GM18519 (cell line): ENCODE measurements around the gene EIF1B.
A peak's percentile ranks its signal among the peaks of the same experiment; 100 is the strongest.

ENCODE experiments used
- ATAC-seq: cut with Tn5 transposase; IDR thresholded peaks from one replicate; pipeline ENCODE4 v1.9.1; 2021; ENCODE audit warnings: mild to moderate bottlenecking, moderate library complexity; ENCODE audit not compliant: unreplicated experiment, low FRiP score

The EIF1B gene

DNA sequence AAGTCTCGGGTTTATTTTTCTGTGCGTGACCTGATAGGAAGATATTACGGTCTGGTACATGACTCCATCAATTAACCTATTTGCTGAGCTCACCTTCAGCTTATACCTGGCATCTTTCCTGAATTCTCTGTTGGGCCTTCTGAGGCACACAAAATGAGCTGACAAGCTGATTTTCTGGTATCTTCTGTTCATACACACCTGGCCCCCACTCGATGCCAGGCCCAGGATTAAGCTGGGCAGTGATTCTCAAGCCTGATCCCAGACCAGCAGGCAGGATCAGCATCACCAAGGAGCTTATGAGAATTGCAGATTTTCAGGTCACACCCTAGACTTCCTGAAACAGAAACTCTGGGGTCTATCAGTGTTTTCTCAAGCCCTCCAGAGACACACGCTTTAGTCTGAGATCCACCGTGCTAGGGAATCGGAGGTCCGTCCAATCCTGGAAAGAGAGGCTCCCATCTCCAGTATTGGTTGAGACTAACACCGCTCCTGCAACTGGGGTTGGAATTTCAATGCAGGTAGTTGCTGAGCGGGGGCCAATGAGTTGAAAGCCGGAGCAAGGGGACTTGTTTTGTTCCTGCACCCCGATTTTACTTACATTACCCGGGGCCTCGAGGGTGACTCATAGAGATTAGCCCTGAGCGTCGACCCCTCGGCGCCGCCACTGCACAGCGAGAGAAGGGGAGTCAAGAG is 636 bp upstream of the EIF1B start:
- no peak for ATAC-seq

DNA sequence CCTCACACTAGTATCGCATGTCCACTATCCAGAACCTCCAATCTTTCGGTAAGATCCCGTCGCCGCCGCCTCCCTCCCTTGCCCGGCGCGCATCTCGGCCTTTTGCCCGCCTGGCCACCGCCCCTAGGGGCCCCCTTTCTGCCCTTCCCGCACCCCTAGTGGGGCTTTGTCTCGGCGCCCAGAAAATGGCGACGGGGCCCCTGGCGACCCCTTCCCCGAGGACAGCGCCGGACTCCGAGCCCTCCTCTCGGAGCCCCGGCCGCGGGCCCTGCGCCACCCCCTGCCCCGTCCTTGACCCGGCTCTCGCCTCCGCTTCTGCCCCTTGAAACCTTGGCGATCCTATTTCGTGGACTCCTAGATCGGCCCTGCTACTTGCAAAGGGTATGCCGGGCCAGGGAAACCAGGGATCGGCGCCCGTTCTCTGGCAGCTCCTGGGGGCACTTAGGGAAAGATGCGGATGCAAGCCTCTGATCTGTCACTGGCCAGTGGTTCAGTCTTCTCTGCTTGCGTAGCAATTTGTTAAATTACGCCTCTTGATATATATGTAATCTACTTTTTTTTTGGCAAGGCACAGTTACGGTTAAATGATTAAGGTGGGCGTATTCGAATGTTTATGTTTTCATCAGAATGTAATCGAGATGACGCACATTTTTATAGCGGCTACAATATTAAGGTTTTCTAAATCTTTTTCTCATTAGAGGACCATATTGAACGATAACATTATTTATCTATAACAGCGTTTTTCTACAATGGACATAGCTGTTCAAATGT is 603 bp downstream of the EIF1B start:
- no peak for ATAC-seq

DNA sequence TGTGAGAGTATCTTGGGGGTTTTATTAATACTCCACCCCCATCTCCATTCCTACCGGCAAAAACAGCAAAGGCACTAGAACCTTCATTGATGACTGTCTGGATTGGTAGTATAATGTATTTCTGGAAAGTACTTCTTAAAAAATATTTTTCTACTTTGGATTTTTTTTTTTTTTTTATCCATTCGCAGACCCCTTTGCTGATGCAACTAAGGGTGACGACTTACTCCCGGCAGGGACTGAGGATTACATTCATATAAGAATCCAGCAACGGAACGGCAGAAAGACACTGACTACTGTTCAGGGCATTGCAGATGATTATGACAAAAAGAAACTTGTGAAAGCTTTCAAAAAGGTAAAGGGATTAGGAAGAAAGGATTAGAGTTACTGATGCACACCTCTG is 1.2 kb downstream of the EIF1B start:
- no peak for ATAC-seq

GRCh38 chr3:40312661-40313226 is 3.2 kb downstream of the EIF1B start:
- no peak for ATAC-seq

- no peak for ATAC-seq
Measured at GRCh38 chr3:40313975-40314860, 4.7 kb downstream of the EIF1B start.

DNA sequence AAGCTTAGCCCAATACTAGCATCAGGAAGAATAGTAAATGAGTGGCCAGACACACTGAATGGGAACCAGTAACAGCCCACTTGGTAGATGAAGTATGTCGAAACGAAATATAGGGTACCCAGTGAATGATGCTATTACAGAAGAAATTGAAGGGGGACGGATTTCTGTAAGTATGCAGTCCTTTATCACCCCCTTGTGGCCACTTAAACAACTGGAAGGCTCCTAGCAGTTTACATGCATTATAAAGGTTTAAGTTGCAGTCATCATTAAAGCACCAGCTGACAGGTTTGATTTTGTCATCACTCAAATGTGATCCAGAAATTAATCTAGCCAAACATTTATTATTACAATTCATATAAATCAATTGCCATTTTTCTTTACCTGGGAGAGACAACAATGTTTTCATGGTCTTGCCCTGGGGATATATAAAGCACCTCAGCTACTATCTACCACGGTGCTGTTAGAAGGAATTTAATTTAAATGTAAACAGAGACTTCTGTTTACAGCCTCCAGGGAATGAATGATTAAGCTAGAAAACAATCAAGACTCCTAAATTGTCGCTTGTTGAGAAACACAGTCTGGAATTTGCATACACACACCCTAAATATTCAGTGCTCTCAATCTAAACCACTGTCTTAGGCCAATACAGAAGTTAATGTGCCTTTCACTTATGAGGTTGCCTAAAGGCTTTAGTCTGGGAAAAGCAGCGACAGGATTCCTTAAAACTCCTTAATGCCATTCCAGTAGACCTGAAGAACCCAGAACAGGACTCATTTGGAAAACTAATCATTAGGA is 7.8 kb downstream of the EIF1B start:
- ATAC-seq = peak; percentile 59

- no peak for ATAC-seq
Measured at GRCh38 chr3:40321818-40322217, 12.3 kb downstream of the EIF1B start.

- ATAC-seq = no peak
Measured at GRCh38 chr3:40323946-40324345, 14.4 kb downstream of the EIF1B start.

DNA sequence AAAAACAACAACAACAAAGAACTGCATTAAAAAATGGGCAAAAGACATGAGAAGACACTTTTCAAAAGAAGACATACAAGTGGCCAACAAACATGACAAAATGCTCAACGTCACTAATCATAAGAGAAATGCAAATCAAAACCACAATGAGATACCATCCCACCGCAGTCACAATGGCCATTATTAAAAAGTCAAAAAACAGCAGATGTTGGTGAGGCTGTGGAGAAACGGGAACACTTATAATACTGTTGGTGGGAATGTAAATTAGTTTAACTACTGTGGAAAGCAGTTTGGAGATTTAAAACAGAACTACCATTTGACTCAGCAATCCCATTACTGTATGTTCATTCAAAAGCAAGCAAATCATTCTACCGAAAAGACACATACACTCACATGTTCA is 15.1 kb downstream of the EIF1B start:
- ATAC-seq = no peak

DNA sequence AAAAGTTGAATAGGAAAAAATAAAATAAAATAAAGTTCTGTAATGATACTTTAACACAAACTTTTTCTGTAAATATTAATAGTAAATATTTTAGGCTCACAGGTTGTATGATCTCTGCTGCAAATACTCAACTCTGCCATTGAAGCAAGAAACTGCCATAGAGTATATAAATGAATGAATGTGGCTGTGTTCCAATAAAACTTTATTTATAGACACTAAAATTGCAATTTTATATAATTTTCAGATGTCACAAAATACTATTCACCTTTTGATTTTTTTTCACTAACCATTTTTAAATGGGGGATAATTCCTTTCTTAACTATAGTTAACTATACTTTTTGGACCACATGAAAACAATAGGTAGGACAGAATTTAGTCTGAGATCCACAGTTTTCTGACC is 16.0 kb downstream of the EIF1B start:
- no peak for ATAC-seq

- ATAC-seq = no peak
Measured at GRCh38 chr3:40328374-40328773, 18.9 kb downstream of the EIF1B start.

DNA sequence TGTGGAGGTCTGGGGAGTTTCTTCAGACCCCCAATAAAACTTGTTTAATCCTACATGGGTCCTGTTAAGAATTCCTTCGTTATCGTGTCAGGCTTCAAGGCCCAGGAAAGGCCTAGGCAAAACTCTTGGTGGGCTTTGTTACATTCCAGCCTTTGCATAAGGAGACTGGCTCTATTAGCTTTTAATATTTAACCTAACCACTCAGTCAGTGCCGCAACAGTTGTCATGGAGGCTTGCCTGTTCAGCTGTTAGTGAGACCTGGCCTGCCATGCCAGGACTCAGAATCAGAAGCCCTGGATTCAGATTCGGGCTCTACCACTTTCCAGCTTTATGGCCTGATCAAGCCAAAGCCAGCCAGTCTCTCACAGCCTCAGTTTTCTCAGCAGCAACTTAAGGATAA is 19.6 kb downstream of the EIF1B start:
- ATAC-seq = no peak

DNA sequence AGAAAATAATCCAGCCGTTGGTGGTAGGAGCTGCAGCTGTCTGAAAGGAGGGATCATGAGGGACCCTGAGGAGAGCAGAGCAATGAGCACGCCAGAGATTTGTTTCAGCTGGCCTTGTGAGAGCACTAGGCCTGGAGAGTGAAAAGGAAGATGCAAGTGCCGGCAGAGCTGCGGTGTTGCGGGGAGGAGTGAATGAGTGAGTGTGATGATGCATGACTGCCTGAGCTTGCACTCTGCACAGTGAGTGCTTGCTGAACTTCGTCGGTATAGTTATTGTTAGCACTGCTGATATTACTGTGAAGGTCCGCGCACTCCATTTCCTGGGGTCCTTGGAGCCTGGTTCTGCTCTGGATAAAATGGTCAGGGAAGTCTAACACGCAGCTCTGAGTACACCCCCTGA is 23.2 kb downstream of the EIF1B start:
- no peak for ATAC-seq

- no peak for ATAC-seq
Measured at GRCh38 chr3:40333416-40333815, 23.9 kb downstream of the EIF1B start.

DNA sequence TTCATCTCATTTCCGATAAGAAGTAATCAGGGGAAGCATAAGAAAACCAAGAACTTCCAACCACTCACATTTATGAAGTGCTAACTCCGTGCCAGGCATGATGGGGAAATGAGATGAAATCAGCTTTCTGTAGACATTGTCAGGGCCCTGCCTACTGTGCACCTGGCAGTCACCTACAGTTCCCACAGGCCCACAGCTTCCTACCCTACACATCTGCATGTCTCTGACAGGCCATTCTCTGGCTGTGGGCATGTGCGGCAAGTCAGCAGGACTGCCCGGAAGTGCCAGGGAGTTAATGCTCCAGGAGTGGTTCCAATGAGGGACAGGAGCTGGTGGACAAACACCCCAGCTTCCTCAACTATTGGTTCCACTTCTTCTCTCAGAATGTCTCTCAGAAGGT is 24.3 kb downstream of the EIF1B start:
- ATAC-seq = no peak

GRCh38 chr3:40336101-40336500 is 26.6 kb downstream of the EIF1B start:
- no peak for ATAC-seq

GRCh38 chr3:40336511-40337135 is 27.1 kb downstream of the EIF1B start:
- ATAC-seq = no peak

- ATAC-seq = peak; percentile 76
Measured at GRCh38 chr3:40337136-40338108, 27.9 kb downstream of the EIF1B start.
